ENCODE data around the gene GNPTAB. TPM values are rescaled to one million over a fixed set of nuclear protein-coding genes. Genes with fewer than 3 reads are reported as not detected.

Gene GNPTAB
- total and polyA plus RNA-seq, 12 donors: 7.6 to 31.3 (median 15.9) TPM

DNA sequence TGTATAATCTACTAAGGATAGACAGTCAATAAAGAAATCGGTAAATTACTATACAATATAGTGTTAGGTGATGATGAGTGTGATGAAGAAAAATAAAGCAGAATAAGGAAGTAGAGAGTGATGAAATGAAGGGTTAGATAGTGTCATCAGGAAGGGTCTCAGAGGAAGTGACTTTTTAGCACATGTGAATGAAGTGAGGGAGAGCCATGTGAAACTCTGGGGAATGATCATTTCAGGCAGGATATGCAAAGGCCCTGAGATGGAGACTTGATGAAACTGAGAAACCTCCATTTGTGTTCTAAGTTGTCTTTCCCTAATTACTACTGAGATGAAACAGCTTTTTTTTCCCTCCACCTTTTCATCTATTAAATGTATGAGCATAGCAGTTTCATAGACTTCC lies 19.4 kb upstream of the GNPTAB start:
- H3K27me3 ChIP-seq: no peaks in the 10 kb centered on the region
- H3K36me3 ChIP-seq (replicated peaks in 1 of 2): no peaks in the 10 kb centered on the region
- 87 to 94% (median 92%) methylated on average over 1 of the region's 1 CpG for WGBS, 4 donors
- H3K4me3 ChIP-seq: no peak overlapping the region
- intact Hi-C loops (cut with DNase I): no loop called here
- no peak for TF ChIP-seq POLR2A (IDR thresholded peaks at IDR 0.05)
- TF ChIP-seq, protein P1, sequence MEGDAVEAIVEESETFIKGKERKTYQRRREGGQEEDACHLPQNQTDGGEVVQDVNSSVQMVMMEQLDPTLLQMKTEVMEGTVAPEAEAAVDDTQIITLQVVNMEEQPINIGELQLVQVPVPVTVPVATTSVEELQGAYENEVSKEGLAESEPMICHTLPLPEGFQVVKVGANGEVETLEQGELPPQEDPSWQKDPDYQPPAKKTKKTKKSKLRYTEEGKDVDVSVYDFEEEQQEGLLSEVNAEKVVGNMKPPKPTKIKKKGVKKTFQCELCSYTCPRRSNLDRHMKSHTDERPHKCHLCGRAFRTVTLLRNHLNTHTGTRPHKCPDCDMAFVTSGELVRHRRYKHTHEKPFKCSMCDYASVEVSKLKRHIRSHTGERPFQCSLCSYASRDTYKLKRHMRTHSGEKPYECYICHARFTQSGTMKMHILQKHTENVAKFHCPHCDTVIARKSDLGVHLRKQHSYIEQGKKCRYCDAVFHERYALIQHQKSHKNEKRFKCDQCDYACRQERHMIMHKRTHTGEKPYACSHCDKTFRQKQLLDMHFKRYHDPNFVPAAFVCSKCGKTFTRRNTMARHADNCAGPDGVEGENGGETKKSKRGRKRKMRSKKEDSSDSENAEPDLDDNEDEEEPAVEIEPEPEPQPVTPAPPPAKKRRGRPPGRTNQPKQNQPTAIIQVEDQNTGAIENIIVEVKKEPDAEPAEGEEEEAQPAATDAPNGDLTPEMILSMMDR (IDR thresholded peaks at IDR 0.05): no peak
- DNase-seq: no peak
- H3K27ac ChIP-seq: no peak overlapping the region
- H3K9me3 ChIP-seq (replicated peaks in 1 of 3): no peaks in the 10 kb centered on the region
- peaks cover 0 to 2% of the 10 kb centered on the region in 2 donors for H3K4me1 ChIP-seq (replicated peaks in 1 of 2)

DNA sequence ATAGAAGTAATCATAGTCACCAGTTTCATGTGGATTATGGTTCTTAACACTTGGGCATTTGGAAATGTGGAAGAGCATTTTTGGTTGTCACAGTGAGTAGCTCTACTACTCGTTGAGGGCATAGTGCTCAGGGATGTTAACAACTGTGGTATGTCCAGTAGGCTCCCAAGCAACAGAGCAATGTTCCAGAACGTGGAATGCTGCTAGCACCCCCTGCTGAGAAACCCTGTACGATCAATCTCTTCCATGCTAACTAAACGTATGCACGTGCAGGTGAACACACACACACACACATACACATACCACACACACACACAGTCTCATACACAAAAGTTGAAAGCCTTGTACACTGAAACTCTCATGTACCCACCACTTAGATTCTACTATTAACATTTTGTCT lies 16.6 kb upstream of the GNPTAB start:
- no peaks in the 10 kb centered on the region for H3K4me1 ChIP-seq (replicated peaks in 1 of 2)
- no peaks in the 10 kb centered on the region for H3K36me3 ChIP-seq (replicated peaks in 1 of 2)
- H3K27me3 ChIP-seq: no peaks in the 10 kb centered on the region
- intact Hi-C loops (cut with DNase I): no loop called here
- H3K27ac ChIP-seq: no peak overlapping the region
- TF ChIP-seq, protein P1 (IDR thresholded peaks at IDR 0.05): no peak
- TF ChIP-seq POLR2A (IDR thresholded peaks at IDR 0.05): no peak
- DNase-seq: no peak
- WGBS, 4 donors: 74 to 85% (median 78%) methylated on average over 5 of the region's 5 CpGs
- no peak overlapping the region for H3K4me3 ChIP-seq
- H3K9me3 ChIP-seq (replicated peaks in 1 of 3): no peaks in the 10 kb centered on the region

DNA sequence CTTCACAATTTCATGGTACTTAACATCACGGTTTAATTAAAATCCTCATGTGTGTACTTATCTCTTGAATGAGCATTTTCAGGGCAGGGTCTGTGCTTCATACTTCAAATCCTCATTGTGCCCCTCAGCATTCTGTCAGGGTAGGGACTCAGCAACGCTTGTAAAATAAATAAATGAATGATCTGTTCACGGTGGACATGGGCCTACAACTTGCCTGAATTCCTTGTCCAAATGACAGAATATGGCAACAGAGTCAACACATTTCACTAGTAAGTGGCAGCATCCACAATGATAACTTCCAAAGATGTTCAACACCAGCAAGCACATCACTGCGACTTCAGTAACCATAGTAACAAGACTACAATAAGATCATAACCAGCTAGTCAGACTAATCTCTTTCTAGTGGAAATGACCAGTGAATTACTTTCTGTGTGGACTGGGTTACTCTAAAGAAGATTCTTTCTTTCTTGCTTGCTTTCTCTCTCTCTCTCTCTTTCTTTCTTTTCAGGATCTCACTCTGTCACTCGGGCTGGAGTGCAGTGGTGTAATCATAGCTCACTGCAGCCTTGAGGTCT lies 14.5 kb upstream of the GNPTAB start:
- Histone ChIP-seq H3K36me3 (replicated peaks in 1 of 2) (no peaks in the 10 kb centered on the region), H3K27ac (no peak overlapping the region), H3K4me1 (replicated peaks in 1 of 2) (no peaks in the 10 kb centered on the region), H3K4me3 (no peak overlapping the region), H3K9me3 (replicated peaks in 1 of 3) (no peaks in the 10 kb centered on the region), H3K27me3 (no peaks in the 10 kb centered on the region)
- DNase-seq: no peak
- TF ChIP-seq POLR2A (IDR thresholded peaks at IDR 0.05): no peak
- TF ChIP-seq, protein P1 (IDR thresholded peaks at IDR 0.05): no peak
- intact Hi-C loops (cut with DNase I): no loop called here
- 75 to 81% (median 76%) methylated on average over 5 of the region's 5 CpGs for WGBS, 4 donors

DNA sequence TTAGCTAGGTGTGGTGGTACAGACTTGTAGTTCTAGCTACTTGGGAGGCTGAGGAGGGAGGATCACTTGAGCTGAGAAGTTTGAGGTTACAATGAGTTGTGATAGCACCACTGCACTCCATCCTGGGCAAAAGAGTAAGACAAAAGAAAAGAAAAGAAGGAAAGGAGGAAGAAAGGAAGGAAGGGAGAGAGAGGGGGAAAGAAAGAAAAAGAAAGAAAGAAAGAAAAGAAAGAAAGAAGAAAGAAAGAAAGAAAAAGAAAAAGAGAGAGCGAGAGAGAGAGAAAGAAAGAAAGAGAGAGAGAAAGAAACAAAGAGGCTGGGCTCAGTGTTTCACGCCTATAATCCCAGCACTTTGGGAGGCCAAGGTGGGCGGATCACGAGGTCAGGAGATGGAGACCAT lies 10.3 kb upstream of the GNPTAB start:
- no peaks in the 10 kb centered on the region for H3K9me3 ChIP-seq (replicated peaks in 1 of 3)
- no peaks in the 10 kb centered on the region for H3K36me3 ChIP-seq (replicated peaks in 1 of 2)
- H3K27ac ChIP-seq: no peak overlapping the region
- DNase-seq: no peak
- H3K4me1 ChIP-seq (replicated peaks in 1 of 2): no peaks in the 10 kb centered on the region
- H3K4me3 ChIP-seq: no peak overlapping the region
- intact Hi-C loops (cut with DNase I): no loop called here
- no peaks in the 10 kb centered on the region for H3K27me3 ChIP-seq
- TF ChIP-seq, protein P1 (IDR thresholded peaks at IDR 0.05): no peak
- no peak for TF ChIP-seq POLR2A (IDR thresholded peaks at IDR 0.05)
- WGBS, 4 donors: 74 to 95% (median 83%) methylated on average over 4 of the region's 4 CpGs
